HEK293 (cell line): Measurements from ENCODE around the gene ACAA2.

Experiments
- CTCF ChIA-PET: fragments of 350-600 bp; formaldehyde crosslinking; extraction: SDS; loops from one replicate; lab custom pipeline; 2021; ENCODE audit warnings: antibody characterized with exemption; lab: Yijun Ruan, JAX
- POLR2A ChIA-PET: fragments of 300-600 bp; formaldehyde crosslinking; extraction: SDS; loops from one replicate; lab custom pipeline; 2020; ENCODE audit warnings: antibody characterized with exemption, inconsistent platforms; lab: Yijun Ruan, JAX
- H3K27ac ChIP-seq: fragments of 200-500 bp; sonication (Bioruptor generic); 2 replicates; pipeline ENCODE4 v1.5.1; 2014; ENCODE audit warnings: low read depth, low read length, control low read depth, inconsistent platforms; ENCODE audit errors: extremely low read depth
- H3K36me3 ChIP-seq, 2 experiments: fragments of 200-500 bp in 1 of 2; sonication (Bioruptor generic) in 1 of 2; 1 replicate in 1 of 2; 2 replicates in 1 of 2; pipeline ENCODE4 v1.5.1; 2014 to 2017; ENCODE audit warnings: inconsistent platforms in 2 of 2, low read length in 2 of 2; ENCODE audit not compliant: control insufficient read depth in 2 of 2, insufficient read depth in 1 of 2
- H3K4me1 ChIP-seq: fragments of 200-500 bp; sonication (Bioruptor generic); 2 replicates; pipeline ENCODE4 v1.5.1; 2014; ENCODE audit warnings: mild to moderate bottlenecking, low read length, inconsistent platforms; ENCODE audit not compliant: control insufficient read depth, insufficient read depth
- H3K4me3 ChIP-seq: 2 replicates; pipeline ENCODE4 v1.5.1; 2011; ENCODE audit warnings: low read depth, mild to moderate bottlenecking, control low read depth, low read length, moderate library complexity
- H3K9me3 ChIP-seq: fragments of 200-500 bp; sonication (Bioruptor generic); 2 replicates; pipeline ENCODE4 v1.5.1; 2014; ENCODE audit warnings: low read depth, low read length, inconsistent platforms; ENCODE audit not compliant: control insufficient read depth, insufficient read depth
- PRDM1 ChIP-seq: fragments of 450-650 bp; formaldehyde crosslinking; IDR thresholded peaks from 2 replicates; pipeline ENCODE4; 2016; ENCODE audit warnings: missing biosample characterization, missing genetic modification characterization
- ZBTB7A ChIP-seq: fragments of 450-650 bp; formaldehyde crosslinking; IDR thresholded peaks from 2 replicates; pipeline ENCODE4 v1.5.1; 2016; ENCODE audit warnings: low read depth, missing biosample characterization, missing genetic modification characterization
- ZEB2 ChIP-seq: fragments of 450-650 bp; formaldehyde crosslinking; IDR thresholded peaks from 2 replicates; pipeline ENCODE4 v1.5.1; 2016; ENCODE audit warnings: missing biosample characterization, missing genetic modification characterization
- ZFP37 ChIP-seq: fragments of 450-650 bp; formaldehyde crosslinking; IDR thresholded peaks from 2 replicates; pipeline ENCODE4 v1.5.1; 2016; ENCODE audit warnings: missing biosample characterization, missing genetic modification characterization
- ZNF114 ChIP-seq: fragments of 450-650 bp; formaldehyde crosslinking; IDR thresholded peaks from 2 replicates; pipeline ENCODE4 v1.5.0; 2017; ENCODE audit warnings: missing biosample characterization, missing genetic modification characterization
- ZNF133 ChIP-seq: fragments of 450-650 bp; formaldehyde crosslinking; IDR thresholded peaks from 2 replicates; pipeline ENCODE4 v1.5.1; 2016; ENCODE audit warnings: missing biosample characterization, missing genetic modification characterization
- ZNF202 ChIP-seq: fragments of 450-650 bp; formaldehyde crosslinking; IDR thresholded peaks from 2 replicates; pipeline ENCODE4 v1.5.1; 2016; ENCODE audit warnings: missing biosample characterization, missing genetic modification characterization, borderline replicate concordance
- ZNF214 ChIP-seq: fragments of 450-650 bp; formaldehyde crosslinking; IDR thresholded peaks from 2 replicates; pipeline ENCODE4 v1.5.1; 2017; ENCODE audit warnings: missing biosample characterization, mild to moderate bottlenecking, missing genetic modification characterization, borderline replicate concordance
- ZNF23 ChIP-seq: fragments of 450-650 bp; formaldehyde crosslinking; IDR thresholded peaks from 2 replicates; pipeline ENCODE4 v1.5.1; 2016; ENCODE audit warnings: missing biosample characterization, missing genetic modification characterization, borderline replicate concordance
- ZNF391 ChIP-seq: fragments of 450-650 bp; formaldehyde crosslinking; IDR thresholded peaks from 2 replicates; pipeline ENCODE4 v1.5.1; 2016; ENCODE audit warnings: low read depth, missing biosample characterization, missing genetic modification characterization, borderline replicate concordance
- ZNF501 ChIP-seq: fragments of 450-650 bp; formaldehyde crosslinking; IDR thresholded peaks from 2 replicates; pipeline ENCODE4 v1.5.1; 2016; ENCODE audit warnings: missing biosample characterization, missing genetic modification characterization
- ZNF510 ChIP-seq: fragments of 450-650 bp; formaldehyde crosslinking; IDR thresholded peaks from 2 replicates; pipeline ENCODE4 v1.5.1; 2018; ENCODE audit warnings: mild to moderate bottlenecking, missing genetic modification characterization, missing biosample characterization; ENCODE audit not compliant: insufficient replicate concordance
- ZNF629 ChIP-seq: fragments of 450-650 bp; formaldehyde crosslinking; IDR thresholded peaks from 2 replicates; pipeline ENCODE4 v1.5.1; 2017; ENCODE audit warnings: missing biosample characterization, missing genetic modification characterization
- ZNF654 ChIP-seq: fragments of 450-650 bp; formaldehyde crosslinking; IDR thresholded peaks from 2 replicates; pipeline ENCODE4 v1.5.1; 2016; ENCODE audit warnings: low read depth, missing biosample characterization, missing genetic modification characterization
- ZNF658 ChIP-seq: fragments of 450-650 bp; formaldehyde crosslinking; IDR thresholded peaks from 2 replicates; pipeline ENCODE4; 2016; ENCODE audit warnings: missing biosample characterization, missing genetic modification characterization
- ZNF660 ChIP-seq: fragments of 450-650 bp; IDR thresholded peaks from 2 replicates; pipeline ENCODE4 v1.5.1; 2018; ENCODE audit warnings: missing biosample characterization, mild to moderate bottlenecking, missing genetic modification characterization
- ZSCAN30 ChIP-seq: fragments of 450-650 bp; IDR thresholded peaks from 2 replicates; pipeline ENCODE4 v1.5.1; 2018; ENCODE audit warnings: missing biosample characterization, mild to moderate bottlenecking, missing genetic modification characterization, moderate library complexity
- TF ChIP-seq, protein P1 (sequence below): fragments of 450-650 bp; formaldehyde crosslinking; IDR thresholded peaks from 2 replicates; pipeline ENCODE4 v1.5.1; 2016; ENCODE audit warnings: missing biosample characterization, missing genetic modification characterization
- TF ChIP-seq, protein P2 (sequence below): fragments of 450-650 bp; formaldehyde crosslinking; IDR thresholded peaks from 2 replicates; pipeline ENCODE4 v1.5.1; 2017; ENCODE audit warnings: missing biosample characterization, mild to moderate bottlenecking, missing genetic modification characterization, moderate library complexity
- TF ChIP-seq, protein P3 (sequence below): fragments of 450-650 bp; IDR thresholded peaks from 2 replicates; pipeline ENCODE4 v1.5.1; 2018; ENCODE audit warnings: missing biosample characterization, mild to moderate bottlenecking, missing genetic modification characterization
- TF ChIP-seq, protein P4 (sequence below): fragments of 450-650 bp; formaldehyde crosslinking; IDR thresholded peaks from 2 replicates; pipeline ENCODE4 v1.5.1; 2017; ENCODE audit warnings: missing biosample characterization, missing genetic modification characterization
- TF ChIP-seq, protein P5 (sequence below): fragments of 450-650 bp; formaldehyde crosslinking; IDR thresholded peaks from 2 replicates; pipeline ENCODE4 v1.5.1; 2016; ENCODE audit warnings: missing biosample characterization, missing genetic modification characterization
- TF ChIP-seq, protein P6 (sequence below): fragments of 450-650 bp; formaldehyde crosslinking; IDR thresholded peaks from 2 replicates; pipeline ENCODE4 v1.5.1; 2016; ENCODE audit warnings: missing biosample characterization, missing genetic modification characterization

The ACAA2 gene

DNA sequence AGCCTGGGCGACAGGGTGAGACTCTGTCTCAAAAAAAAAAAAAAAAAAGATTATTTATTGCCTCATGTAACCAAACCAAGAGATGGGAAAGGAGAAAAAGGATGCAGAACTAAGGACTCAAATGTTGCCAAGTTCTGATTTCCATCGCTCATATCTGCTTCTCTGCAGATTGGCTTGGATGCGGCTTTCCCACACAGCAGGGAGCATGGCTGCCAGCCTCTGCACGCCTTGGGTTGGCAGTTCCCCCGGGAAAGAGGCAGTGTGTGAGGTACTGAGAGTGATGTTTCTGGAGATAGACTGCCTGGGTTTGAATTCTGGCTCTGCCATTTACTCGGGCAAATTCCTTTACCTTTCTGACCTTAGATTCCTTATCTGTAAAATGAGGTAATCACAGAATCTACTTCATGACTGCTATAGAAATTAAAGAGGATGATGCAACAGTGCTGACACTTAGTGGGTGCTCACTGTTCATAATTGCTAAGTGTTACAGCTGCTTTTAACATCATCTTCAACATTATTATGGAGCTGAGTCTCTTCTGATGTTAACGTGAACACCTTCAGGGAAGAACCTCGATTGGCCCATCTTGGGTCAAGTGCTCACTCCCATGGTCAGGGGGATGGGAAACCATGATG lies 68.8 kb downstream of the ACAA2 start:
- H3K36me3 ChIP-seq: no peaks in the 10 kb centered on the region
- no peak overlapping the region for H3K4me3 ChIP-seq
- POLR2A ChIA-PET: no interaction called here
- H3K4me1 ChIP-seq: 0 out of 2 replicates have a peak, but pooled peaks cover 4% of the 10 kb centered on the region
- H3K27ac ChIP-seq: no peak overlapping the region
- CTCF ChIA-PET: interaction anchor here (0.7 kb wide), 1 partner anchor 46 kb away, joined by 3 read pairs; no protein-coding TSS in a partner anchor
- no peaks in the 10 kb centered on the region for H3K9me3 ChIP-seq
- TF ChIP-seq PRDM1 (tag by site-specific recombination) (peak; percentile 31; the same call in 1 of the 2 replicates), ZNF658 (tag by site-specific recombination) (no peak), ZNF391 (tag by site-specific recombination) (no peak), ZNF501 (no peak), ZFP37 (tag by site-specific recombination) (0 out of 2 replicates have a peak, but pooled peaks have one; percentile 42), ZNF510 (tag by site-specific recombination) (no peak), ZNF133 (no peak), ZNF114 (tag by site-specific recombination) (no peak), ZNF654 (tag by site-specific recombination) (no peak), ZEB2 (tag by site-specific recombination) (peak; percentile 66; the same call in 1 of the 2 replicates), ZNF629 (tag by site-specific recombination) (peak; percentile 65), ZBTB7A (tag by site-specific recombination) (no peak), ZNF202 (tag by site-specific recombination) (no peak), ZNF214 (no peak), ZSCAN30 (no peak), ZNF660 (tag by site-specific recombination) (0 out of 2 replicates have a peak, but pooled peaks have one; percentile 37), ZNF23 (tag by site-specific recombination) (no peak)
- TF ChIP-seq, protein P1, sequence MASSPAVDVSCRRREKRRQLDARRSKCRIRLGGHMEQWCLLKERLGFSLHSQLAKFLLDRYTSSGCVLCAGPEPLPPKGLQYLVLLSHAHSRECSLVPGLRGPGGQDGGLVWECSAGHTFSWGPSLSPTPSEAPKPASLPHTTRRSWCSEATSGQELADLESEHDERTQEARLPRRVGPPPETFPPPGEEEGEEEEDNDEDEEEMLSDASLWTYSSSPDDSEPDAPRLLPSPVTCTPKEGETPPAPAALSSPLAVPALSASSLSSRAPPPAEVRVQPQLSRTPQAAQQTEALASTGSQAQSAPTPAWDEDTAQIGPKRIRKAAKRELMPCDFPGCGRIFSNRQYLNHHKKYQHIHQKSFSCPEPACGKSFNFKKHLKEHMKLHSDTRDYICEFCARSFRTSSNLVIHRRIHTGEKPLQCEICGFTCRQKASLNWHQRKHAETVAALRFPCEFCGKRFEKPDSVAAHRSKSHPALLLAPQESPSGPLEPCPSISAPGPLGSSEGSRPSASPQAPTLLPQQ: peak; percentile 78
- TF ChIP-seq, protein P2, sequence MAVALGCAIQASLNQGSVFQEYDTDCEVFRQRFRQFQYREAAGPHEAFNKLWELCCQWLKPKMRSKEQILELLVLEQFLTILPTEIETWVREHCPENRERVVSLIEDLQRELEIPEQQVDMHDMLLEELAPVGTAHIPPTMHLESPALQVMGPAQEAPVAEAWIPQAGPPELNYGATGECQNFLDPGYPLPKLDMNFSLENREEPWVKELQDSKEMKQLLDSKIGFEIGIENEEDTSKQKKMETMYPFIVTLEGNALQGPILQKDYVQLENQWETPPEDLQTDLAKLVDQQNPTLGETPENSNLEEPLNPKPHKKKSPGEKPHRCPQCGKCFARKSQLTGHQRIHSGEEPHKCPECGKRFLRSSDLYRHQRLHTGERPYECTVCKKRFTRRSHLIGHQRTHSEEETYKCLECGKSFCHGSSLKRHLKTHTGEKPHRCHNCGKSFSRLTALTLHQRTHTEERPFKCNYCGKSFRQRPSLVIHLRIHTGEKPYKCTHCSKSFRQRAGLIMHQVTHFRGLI (tag by site-specific recombination): no peak
- TF ChIP-seq, protein P3, sequence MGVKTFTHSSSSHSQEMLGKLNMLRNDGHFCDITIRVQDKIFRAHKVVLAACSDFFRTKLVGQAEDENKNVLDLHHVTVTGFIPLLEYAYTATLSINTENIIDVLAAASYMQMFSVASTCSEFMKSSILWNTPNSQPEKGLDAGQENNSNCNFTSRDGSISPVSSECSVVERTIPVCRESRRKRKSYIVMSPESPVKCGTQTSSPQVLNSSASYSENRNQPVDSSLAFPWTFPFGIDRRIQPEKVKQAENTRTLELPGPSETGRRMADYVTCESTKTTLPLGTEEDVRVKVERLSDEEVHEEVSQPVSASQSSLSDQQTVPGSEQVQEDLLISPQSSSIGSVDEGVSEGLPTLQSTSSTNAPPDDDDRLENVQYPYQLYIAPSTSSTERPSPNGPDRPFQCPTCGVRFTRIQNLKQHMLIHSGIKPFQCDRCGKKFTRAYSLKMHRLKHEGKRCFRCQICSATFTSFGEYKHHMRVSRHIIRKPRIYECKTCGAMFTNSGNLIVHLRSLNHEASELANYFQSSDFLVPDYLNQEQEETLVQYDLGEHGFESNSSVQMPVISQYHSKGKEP (tag by site-specific recombination): no peak
- TF ChIP-seq, protein P4, sequence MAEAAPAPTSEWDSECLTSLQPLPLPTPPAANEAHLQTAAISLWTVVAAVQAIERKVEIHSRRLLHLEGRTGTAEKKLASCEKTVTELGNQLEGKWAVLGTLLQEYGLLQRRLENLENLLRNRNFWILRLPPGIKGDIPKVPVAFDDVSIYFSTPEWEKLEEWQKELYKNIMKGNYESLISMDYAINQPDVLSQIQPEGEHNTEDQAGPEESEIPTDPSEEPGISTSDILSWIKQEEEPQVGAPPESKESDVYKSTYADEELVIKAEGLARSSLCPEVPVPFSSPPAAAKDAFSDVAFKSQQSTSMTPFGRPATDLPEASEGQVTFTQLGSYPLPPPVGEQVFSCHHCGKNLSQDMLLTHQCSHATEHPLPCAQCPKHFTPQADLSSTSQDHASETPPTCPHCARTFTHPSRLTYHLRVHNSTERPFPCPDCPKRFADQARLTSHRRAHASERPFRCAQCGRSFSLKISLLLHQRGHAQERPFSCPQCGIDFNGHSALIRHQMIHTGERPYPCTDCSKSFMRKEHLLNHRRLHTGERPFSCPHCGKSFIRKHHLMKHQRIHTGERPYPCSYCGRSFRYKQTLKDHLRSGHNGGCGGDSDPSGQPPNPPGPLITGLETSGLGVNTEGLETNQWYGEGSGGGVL (tag by site-specific recombination): peak; percentile 10; the same call in 1 of the 2 replicates
- TF ChIP-seq, protein P5, sequence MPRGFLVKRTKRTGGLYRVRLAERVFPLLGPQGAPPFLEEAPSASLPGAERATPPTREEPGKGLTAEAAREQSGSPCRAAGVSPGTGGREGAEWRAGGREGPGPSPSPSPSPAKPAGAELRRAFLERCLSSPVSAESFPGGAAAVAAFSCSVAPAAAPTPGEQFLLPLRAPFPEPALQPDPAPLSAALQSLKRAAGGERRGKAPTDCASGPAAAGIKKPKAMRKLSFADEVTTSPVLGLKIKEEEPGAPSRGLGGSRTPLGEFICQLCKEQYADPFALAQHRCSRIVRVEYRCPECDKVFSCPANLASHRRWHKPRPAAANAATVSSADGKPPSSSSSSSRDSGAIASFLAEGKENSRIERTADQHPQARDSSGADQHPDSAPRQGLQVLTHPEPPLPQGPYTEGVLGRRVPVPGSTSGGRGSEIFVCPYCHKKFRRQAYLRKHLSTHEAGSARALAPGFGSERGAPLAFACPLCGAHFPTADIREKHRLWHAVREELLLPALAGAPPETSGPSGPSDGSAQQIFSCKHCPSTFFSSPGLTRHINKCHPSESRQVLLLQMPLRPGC (tag by site-specific recombination): peak; percentile 50; the same call in 1 of the 2 replicates
- TF ChIP-seq, protein P6, sequence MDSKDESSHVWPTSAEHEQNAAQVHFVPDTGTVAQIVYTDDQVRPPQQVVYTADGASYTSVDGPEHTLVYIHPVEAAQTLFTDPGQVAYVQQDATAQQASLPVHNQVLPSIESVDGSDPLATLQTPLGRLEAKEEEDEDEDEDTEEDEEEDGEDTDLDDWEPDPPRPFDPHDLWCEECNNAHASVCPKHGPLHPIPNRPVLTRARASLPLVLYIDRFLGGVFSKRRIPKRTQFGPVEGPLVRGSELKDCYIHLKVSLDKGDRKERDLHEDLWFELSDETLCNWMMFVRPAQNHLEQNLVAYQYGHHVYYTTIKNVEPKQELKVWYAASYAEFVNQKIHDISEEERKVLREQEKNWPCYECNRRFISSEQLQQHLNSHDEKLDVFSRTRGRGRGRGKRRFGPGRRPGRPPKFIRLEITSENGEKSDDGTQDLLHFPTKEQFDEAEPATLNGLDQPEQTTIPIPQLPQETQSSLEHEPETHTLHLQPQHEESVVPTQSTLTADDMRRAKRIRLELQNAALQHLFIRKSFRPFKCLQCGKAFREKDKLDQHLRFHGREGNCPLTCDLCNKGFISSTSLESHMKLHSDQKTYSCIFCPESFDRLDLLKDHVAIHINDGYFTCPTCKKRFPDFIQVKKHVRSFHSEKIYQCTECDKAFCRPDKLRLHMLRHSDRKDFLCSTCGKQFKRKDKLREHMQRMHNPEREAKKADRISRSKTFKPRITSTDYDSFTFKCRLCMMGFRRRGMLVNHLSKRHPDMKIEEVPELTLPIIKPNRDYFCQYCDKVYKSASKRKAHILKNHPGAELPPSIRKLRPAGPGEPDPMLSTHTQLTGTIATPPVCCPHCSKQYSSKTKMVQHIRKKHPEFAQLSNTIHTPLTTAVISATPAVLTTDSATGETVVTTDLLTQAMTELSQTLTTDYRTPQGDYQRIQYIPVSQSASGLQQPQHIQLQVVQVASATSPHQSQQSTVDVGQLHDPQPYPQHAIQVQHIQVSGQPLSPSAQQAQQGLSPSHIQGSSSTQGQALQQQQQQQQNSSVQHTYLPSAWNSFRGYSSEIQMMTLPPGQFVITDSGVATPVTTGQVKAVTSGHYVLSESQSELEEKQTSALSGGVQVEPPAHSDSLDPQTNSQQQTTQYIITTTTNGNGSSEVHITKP (tag by site-specific recombination): 0 out of 2 replicates have a peak, but pooled peaks have one; percentile 9
